ENCODE measurements around the gene SNX14. TPM values are rescaled to one million over a fixed set of nuclear protein-coding genes. Genes with fewer than 3 reads are reported as not detected.

The SNX14 gene
- total RNA-seq, 1 donor from 2014 or later, result 62.4 TPM

GRCh38 chr6:85482206-85482904, 111.3 kb downstream of the SNX14 start:
- TF ChIP-seq CTCF (conservative IDR thresholded peaks at IDR 0.05), result no peak
- peaks cover 6% of the 10 kb centered on the region for H3K4me1 Mint-ChIP-seq (ENCODE audit: unreplicated experiment)
- no peak for DNase-seq (ENCODE audit: extremely low spot score, unreplicated experiment)
- no peak overlapping the region for H3K27ac Mint-ChIP-seq
- peaks cover 4% of the 10 kb centered on the region for H3K36me3 Mint-ChIP-seq
- H3K9me3 Mint-ChIP-seq, result no peaks in the 10 kb centered on the region
- H3K4me3 Mint-ChIP-seq, result no peak overlapping the region
- peaks cover 5% of the 10 kb centered on the region for H3K27me3 Mint-ChIP-seq

- Mint-ChIP-seq H3K27me3 (peaks cover 5% of the 10 kb centered on the region), H3K36me3 (no peaks in the 10 kb centered on the region), H3K9me3 (no peaks in the 10 kb centered on the region), H3K4me3 (no peak overlapping the region), H3K4me1 (ENCODE audit: unreplicated experiment) (peaks cover 6% of the 10 kb centered on the region), H3K27ac (no peak overlapping the region)
- no peak for DNase-seq (ENCODE audit: extremely low spot score, unreplicated experiment)
- no peak for TF ChIP-seq CTCF (conservative IDR thresholded peaks at IDR 0.05)
These were observed 114.5 kb downstream of the SNX14 start for GRCh38 chr6:85479208-85479607.

DNA sequence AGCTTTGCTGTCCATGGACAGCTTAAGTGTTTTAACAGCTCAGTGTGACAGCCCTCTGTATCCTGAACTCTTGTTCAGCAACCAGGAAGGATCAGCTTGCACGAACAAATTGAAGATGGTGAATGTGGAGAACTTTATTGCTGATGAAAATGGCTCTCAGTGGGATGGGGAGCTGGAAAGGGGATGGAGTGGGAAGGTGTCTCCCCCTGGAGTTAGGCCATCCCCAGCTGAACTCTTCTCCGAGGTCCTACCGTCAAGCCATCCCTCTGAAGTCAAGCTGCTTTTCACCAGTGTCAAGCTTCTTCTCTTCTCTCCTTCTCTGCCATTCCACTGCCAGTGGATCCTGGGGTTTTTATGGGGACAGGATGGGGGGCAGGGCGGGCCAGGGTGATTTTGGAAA, 117.1 kb downstream of the SNX14 start:
- Mint-ChIP-seq H3K4me3 (no peak overlapping the region), H3K4me1 (ENCODE audit: unreplicated experiment) (no peaks in the 10 kb centered on the region), H3K27ac (no peak overlapping the region), H3K27me3 (peaks cover 3% of the 10 kb centered on the region), H3K36me3 (no peaks in the 10 kb centered on the region), H3K9me3 (no peaks in the 10 kb centered on the region)
- DNase-seq (ENCODE audit: extremely low spot score, unreplicated experiment), result no peak
- no peak for TF ChIP-seq CTCF (conservative IDR thresholded peaks at IDR 0.05)

DNA sequence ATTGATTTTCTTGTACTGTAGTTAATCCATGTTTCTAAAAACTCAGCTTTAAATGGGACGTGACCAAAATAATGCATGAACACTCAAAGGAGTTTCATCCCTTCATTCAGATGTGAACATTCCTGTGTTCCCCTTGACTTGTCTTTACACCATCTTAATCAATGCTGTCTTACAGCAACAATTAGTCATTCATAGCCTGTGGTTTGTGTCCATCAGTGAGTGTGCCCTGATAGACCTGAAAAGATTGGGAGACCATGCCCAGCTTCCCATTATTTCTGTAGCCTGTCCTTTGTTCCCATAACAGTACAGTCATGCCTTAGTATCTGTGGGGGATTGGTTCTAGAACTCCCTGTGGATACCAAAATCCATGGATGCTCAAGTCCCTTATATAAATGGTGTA, 119.9 kb downstream of the SNX14 start:
- no peak for DNase-seq (ENCODE audit: extremely low spot score, unreplicated experiment)
- TF ChIP-seq CTCF (conservative IDR thresholded peaks at IDR 0.05), result no peak
- no peaks in the 10 kb centered on the region for H3K9me3 Mint-ChIP-seq
- H3K4me3 Mint-ChIP-seq, result no peak overlapping the region
- H3K27ac Mint-ChIP-seq, result no peak overlapping the region
- H3K36me3 Mint-ChIP-seq, result no peaks in the 10 kb centered on the region
- no peaks in the 10 kb centered on the region for H3K4me1 Mint-ChIP-seq (ENCODE audit: unreplicated experiment)
- peaks cover 3% of the 10 kb centered on the region for H3K27me3 Mint-ChIP-seq

DNA sequence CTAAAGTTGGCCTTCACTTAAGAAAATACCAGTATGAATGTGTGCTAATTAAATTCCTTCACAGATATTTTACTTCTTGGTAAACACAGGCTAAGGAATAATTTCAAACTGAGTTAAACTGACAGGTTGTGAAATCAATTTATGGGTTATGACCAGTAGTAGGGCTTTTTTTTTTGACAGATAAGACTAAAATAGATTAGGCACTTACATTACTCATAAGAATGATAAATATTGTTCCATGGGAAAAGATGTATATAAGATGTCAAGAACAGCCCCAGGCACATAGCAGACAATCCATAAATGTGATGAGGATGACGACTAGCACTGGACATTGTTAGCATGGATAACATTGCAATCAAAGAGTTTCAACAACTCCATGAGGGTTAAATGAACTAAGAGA, 120.9 kb downstream of the SNX14 start:
- Mint-ChIP-seq H3K36me3 (no peaks in the 10 kb centered on the region), H3K27me3 (peaks cover 3% of the 10 kb centered on the region), H3K9me3 (no peaks in the 10 kb centered on the region), H3K4me1 (ENCODE audit: unreplicated experiment) (no peaks in the 10 kb centered on the region), H3K27ac (no peak overlapping the region), H3K4me3 (no peak overlapping the region)
- TF ChIP-seq CTCF (conservative IDR thresholded peaks at IDR 0.05), result no peak
- DNase-seq (ENCODE audit: extremely low spot score, unreplicated experiment), result no peak
